ENCODE data around the gene TRPT1.

The TRPT1 gene

DNA sequence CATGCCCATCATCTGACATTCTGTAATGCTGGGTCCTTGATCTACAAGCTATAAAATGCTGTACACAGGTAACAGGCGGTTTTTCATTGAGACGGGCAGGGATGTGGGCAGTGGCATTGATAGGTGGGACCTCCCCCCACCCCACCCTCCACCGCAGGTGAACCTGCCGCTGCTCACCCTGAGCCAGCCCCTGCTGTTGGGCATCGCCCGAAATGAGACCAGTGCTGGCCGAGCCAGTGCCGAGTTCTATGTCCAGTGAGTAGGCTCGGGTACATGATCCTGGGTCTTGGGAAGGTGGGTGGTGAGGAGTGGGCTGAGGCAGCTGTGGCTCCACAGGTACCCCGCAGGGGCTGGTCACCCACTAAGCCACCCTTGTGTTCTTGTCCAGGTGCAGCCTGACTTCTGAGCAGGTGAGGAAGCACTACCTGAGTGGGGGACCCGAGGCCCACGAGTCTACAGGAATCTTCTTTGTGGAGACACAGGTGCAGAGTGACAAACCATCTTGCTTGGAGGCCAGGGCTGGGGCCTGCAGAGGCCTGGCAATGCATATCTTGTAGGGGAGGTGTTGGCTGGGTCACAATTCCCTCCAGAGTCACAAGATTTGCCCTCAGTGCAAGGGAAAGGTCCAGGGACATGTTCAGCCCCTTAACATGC is 3.2 kb upstream of the TRPT1 start:
- no CpG with 5 or more reads among the region's 12 CpGs for WGBS (ENCODE audit: insufficient coverage, insufficient read length)
- no peak overlapping the region for H3K27ac ChIP-seq (ENCODE audit: low read length)
- no peaks in the 10 kb centered on the region for H3K36me3 ChIP-seq (ENCODE audit: control insufficient read depth, insufficient read depth, low read length)
- no peaks in the 10 kb centered on the region for H3K9me3 ChIP-seq (ENCODE audit: control insufficient read depth, insufficient read depth, low read length)
- peaks cover 6% of the 10 kb centered on the region; the same call in 1 of the 2 replicates for H3K4me1 ChIP-seq (ENCODE audit: control insufficient read depth, insufficient read depth, low read length)
- no peak for DNase-seq (ENCODE audit: low read depth, low spot score)
- H3K4me3 ChIP-seq (ENCODE audit: low read length): no peak overlapping the region
- no peaks in the 10 kb centered on the region for H3K27me3 ChIP-seq (ENCODE audit: control insufficient read depth, insufficient read depth, low read length)

DNA sequence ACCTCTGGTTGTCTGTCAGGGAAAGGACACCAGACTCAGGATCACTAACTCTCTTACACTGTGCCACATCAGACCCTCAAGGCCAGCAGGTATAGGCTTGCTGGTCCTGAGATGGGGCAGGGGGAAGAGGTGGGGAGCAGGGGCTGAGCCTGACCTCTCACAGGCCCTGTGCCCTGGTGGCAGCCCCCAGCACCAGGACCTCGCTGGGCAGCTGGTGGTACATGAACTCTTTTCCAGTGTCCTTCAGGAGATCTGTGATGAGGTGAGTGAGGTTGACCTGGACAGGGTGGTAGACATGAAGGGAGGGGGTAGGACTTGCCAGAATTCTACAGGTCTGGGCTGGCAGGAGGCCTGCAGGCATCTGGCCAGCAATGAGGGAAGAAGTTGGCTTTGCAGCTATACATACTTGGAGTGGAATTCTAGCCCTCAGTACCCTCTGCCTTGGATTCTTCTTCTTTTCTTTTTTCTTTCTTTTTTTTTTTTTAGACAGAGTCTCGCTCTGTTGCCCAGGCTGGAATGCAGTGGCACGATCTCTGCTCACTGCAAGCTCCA is 1.5 kb upstream of the TRPT1 start:
- DNase-seq (ENCODE audit: low read depth, low spot score): no peak
- no peaks in the 10 kb centered on the region for H3K9me3 ChIP-seq (ENCODE audit: control insufficient read depth, insufficient read depth, low read length)
- H3K4me1 ChIP-seq (ENCODE audit: control insufficient read depth, insufficient read depth, low read length): peaks cover 4% of the 10 kb centered on the region; the same call in 1 of the 2 replicates
- H3K36me3 ChIP-seq (ENCODE audit: control insufficient read depth, insufficient read depth, low read length): no peaks in the 10 kb centered on the region
- H3K27me3 ChIP-seq (ENCODE audit: control insufficient read depth, insufficient read depth, low read length): no peaks in the 10 kb centered on the region
- H3K4me3 ChIP-seq (ENCODE audit: low read length): no peak overlapping the region
- WGBS (ENCODE audit: insufficient coverage, insufficient read length): no CpG with 5 or more reads among the region's 3 CpGs
- no peak overlapping the region for H3K27ac ChIP-seq (ENCODE audit: low read length)

DNA sequence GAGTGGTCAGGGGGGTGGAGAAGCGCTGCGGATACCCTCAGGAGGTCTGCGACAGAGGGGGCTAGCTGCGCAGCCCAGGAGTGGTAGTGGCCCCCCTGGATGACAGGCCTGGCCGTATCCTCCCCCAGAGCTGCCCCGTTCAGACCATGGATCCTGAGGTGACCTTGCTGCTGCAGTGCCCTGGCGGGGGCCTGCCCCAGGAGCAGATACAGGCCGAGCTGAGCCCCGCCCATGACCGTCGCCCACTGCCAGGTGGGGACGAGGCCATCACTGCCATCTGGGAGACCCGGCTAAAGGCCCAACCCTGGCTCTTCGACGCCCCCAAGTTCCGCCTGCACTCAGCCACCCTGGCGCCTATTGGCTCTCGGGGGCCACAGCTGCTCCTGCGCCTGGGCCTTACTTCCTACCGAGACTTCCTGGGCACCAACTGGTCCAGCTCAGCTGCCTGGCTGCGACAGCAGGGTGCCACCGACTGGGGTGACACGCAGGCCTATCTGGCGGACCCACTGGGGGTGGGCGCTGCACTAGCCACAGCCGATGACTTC is 593 bp upstream of the TRPT1 start:
- DNase-seq (ENCODE audit: low read depth, low spot score): no peak

GRCh38 chr11:64224891-64225607 is 937 bp downstream of the TRPT1 start:
- Histone ChIP-seq H3K4me3 (ENCODE audit: low read length) (peak overlapping the region; percentile 50; the same call in 1 of the 2 replicates), H3K36me3 (ENCODE audit: control insufficient read depth, insufficient read depth, low read length) (peaks cover 7% of the 10 kb centered on the region; the same call in 1 of the 2 replicates), H3K4me1 (ENCODE audit: control insufficient read depth, insufficient read depth, low read length) (peaks cover 4% of the 10 kb centered on the region; the same call in 1 of the 2 replicates), H3K27ac (ENCODE audit: low read length) (no peak overlapping the region), H3K9me3 (ENCODE audit: control insufficient read depth, insufficient read depth, low read length) (no peaks in the 10 kb centered on the region), H3K27me3 (ENCODE audit: control insufficient read depth, insufficient read depth, low read length) (no peaks in the 10 kb centered on the region)
- WGBS (ENCODE audit: insufficient coverage, insufficient read length): no CpG with 5 or more reads among the region's 22 CpGs
- no peak for DNase-seq (ENCODE audit: low read depth, low spot score)

More for the DNA sequence above, 593 bp upstream of the TRPT1 start:
- H3K4me1 ChIP-seq (ENCODE audit: control insufficient read depth, insufficient read depth, low read length): peaks cover 4% of the 10 kb centered on the region; the same call in 1 of the 2 replicates
- no peak overlapping the region for H3K27ac ChIP-seq (ENCODE audit: low read length)
- H3K9me3 ChIP-seq (ENCODE audit: control insufficient read depth, insufficient read depth, low read length): no peaks in the 10 kb centered on the region
- no CpG with 5 or more reads among the region's 26 CpGs for WGBS (ENCODE audit: insufficient coverage, insufficient read length)
- no peaks in the 10 kb centered on the region for H3K27me3 ChIP-seq (ENCODE audit: control insufficient read depth, insufficient read depth, low read length)
- peak overlapping the region; percentile 50 for H3K4me3 ChIP-seq (ENCODE audit: low read length)
- H3K36me3 ChIP-seq (ENCODE audit: control insufficient read depth, insufficient read depth, low read length): no peaks in the 10 kb centered on the region

DNA sequence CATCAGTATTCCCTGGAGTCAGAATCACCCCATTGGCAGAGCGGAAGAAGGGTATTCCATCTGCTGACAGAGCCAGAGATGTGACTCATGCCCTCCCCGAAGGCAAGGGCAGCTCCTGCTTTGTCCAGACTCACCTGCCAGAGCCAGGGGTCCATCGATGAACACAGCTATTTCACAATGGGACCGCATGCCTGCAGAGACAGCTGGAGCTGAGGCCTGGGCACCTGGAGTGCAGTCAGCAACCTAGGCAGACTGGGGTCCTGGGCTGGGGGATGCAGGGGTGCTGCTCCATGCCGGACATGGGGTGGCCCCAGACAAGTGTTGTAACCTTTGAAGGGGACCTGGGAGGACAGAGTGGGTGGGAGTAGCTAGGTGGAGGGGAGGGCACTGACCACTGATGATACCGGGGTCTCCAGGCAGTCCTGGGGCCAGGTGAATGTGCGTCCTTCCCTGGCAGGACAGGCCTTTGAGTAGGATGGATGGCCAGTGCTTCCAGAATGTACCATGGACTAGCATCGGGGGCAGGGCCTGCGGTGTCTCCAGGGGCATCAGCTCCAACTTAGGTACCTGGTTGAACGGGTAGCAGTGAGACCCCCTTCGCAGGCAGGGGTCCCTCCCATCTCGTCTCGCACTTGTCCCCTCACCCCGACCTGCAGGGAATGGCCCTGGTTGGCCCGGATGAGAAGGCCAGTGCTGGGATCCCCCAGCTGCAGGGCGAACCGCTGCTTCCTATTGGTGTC is 1.7 kb downstream of the TRPT1 start:
- H3K36me3 ChIP-seq (ENCODE audit: control insufficient read depth, insufficient read depth, low read length): peaks cover 10% of the 10 kb centered on the region; the same call in 1 of the 2 replicates
- no CpG with 5 or more reads among the region's 17 CpGs for WGBS (ENCODE audit: insufficient coverage, insufficient read length)
- no peaks in the 10 kb centered on the region for H3K9me3 ChIP-seq (ENCODE audit: control insufficient read depth, insufficient read depth, low read length)
- H3K27ac ChIP-seq (ENCODE audit: low read length): no peak overlapping the region
- peaks cover 4% of the 10 kb centered on the region for H3K4me1 ChIP-seq (ENCODE audit: control insufficient read depth, insufficient read depth, low read length)
- DNase-seq (ENCODE audit: low read depth, low spot score): no peak
- no peaks in the 10 kb centered on the region for H3K27me3 ChIP-seq (ENCODE audit: control insufficient read depth, insufficient read depth, low read length)
- no peak overlapping the region for H3K4me3 ChIP-seq (ENCODE audit: low read length)

- Histone ChIP-seq H3K4me3 (ENCODE audit: low read length) (no peak overlapping the region), H3K9me3 (ENCODE audit: control insufficient read depth, insufficient read depth, low read length) (no peaks in the 10 kb centered on the region), H3K36me3 (ENCODE audit: control insufficient read depth, insufficient read depth, low read length) (peaks cover 16% of the 10 kb centered on the region; the same call in 1 of the 2 replicates), H3K27me3 (ENCODE audit: control insufficient read depth, insufficient read depth, low read length) (no peaks in the 10 kb centered on the region), H3K4me1 (ENCODE audit: control insufficient read depth, insufficient read depth, low read length) (peaks cover 4% of the 10 kb centered on the region), H3K27ac (ENCODE audit: low read length) (no peak overlapping the region)
- DNase-seq (ENCODE audit: low read depth, low spot score): no peak
- no CpG with 5 or more reads among the region's 24 CpGs for WGBS (ENCODE audit: insufficient coverage, insufficient read length)
Measured at GRCh38 chr11:64223001-64223651, 2.9 kb downstream of the TRPT1 start.

- WGBS (ENCODE audit: insufficient coverage, insufficient read length): no CpG with 5 or more reads among the region's 9 CpGs
- Histone ChIP-seq H3K9me3 (ENCODE audit: control insufficient read depth, insufficient read depth, low read length) (no peaks in the 10 kb centered on the region), H3K27ac (ENCODE audit: low read length) (no peak overlapping the region), H3K36me3 (ENCODE audit: control insufficient read depth, insufficient read depth, low read length) (peaks cover 16% of the 10 kb centered on the region; the same call in 1 of the 2 replicates), H3K4me3 (ENCODE audit: low read length) (no peak overlapping the region), H3K27me3 (ENCODE audit: control insufficient read depth, insufficient read depth, low read length) (no peaks in the 10 kb centered on the region), H3K4me1 (ENCODE audit: control insufficient read depth, insufficient read depth, low read length) (peaks cover 4% of the 10 kb centered on the region)
- no peak for DNase-seq (ENCODE audit: low read depth, low spot score)
Measured at GRCh38 chr11:64222651-64223000, 3.4 kb downstream of the TRPT1 start.

GRCh38 chr11:64220798-64221197 is 5.2 kb downstream of the TRPT1 start:
- H3K4me3 ChIP-seq (ENCODE audit: low read length): no peak overlapping the region
- WGBS (ENCODE audit: insufficient coverage, insufficient read length): no CpG with 5 or more reads among the region's 14 CpGs
- peaks cover 16% of the 10 kb centered on the region; the same call in 1 of the 2 replicates for H3K36me3 ChIP-seq (ENCODE audit: control insufficient read depth, insufficient read depth, low read length)
- no peak for DNase-seq (ENCODE audit: low read depth, low spot score)
- no peaks in the 10 kb centered on the region for H3K9me3 ChIP-seq (ENCODE audit: control insufficient read depth, insufficient read depth, low read length)
- peaks cover 2% of the 10 kb centered on the region; the same call in 1 of the 2 replicates for H3K4me1 ChIP-seq (ENCODE audit: control insufficient read depth, insufficient read depth, low read length)
- H3K27me3 ChIP-seq (ENCODE audit: control insufficient read depth, insufficient read depth, low read length): no peaks in the 10 kb centered on the region
- H3K27ac ChIP-seq (ENCODE audit: low read length): no peak overlapping the region

GRCh38 chr11:64220271-64220670 is 5.7 kb downstream of the TRPT1 start:
- DNase-seq (ENCODE audit: low read depth, low spot score): no peak
- no CpG with 5 or more reads among the region's 17 CpGs for WGBS (ENCODE audit: insufficient coverage, insufficient read length)
- no peaks in the 10 kb centered on the region for H3K27me3 ChIP-seq (ENCODE audit: control insufficient read depth, insufficient read depth, low read length)
- H3K36me3 ChIP-seq (ENCODE audit: control insufficient read depth, insufficient read depth, low read length): peaks cover 16% of the 10 kb centered on the region; the same call in 1 of the 2 replicates
- no peak overlapping the region for H3K4me3 ChIP-seq (ENCODE audit: low read length)
- H3K27ac ChIP-seq (ENCODE audit: low read length): no peak overlapping the region
- H3K4me1 ChIP-seq (ENCODE audit: control insufficient read depth, insufficient read depth, low read length): peaks cover 2% of the 10 kb centered on the region; the same call in 1 of the 2 replicates
- no peaks in the 10 kb centered on the region for H3K9me3 ChIP-seq (ENCODE audit: control insufficient read depth, insufficient read depth, low read length)
